ENCODE data around the gene MAS1.
"Not testable (repeated sequence)": the region's sequence is repeated elsewhere in the genome, so short reads cannot be mapped to it uniquely, and the experiment has no call there.

MAS1 gene

DNA sequence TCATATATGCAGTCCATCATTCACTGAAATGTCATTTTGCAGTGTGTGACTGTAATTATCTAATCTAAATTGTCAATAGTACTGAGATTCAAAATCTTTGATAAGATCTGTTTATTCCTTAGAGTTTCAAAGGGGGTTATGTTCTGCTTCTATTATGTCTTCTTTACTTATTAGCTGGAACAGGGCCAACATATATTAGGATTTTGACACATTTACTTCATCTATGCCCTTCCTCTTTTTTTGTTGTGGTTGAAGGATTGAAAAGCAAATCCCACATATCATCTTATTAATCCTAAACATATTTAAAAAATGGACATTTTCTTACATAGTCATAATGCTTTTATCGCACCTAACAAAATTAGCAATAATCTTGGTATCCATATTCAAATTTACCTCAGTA lies 30.3 kb upstream of the MAS1 start:
- 0 out of 2 replicates have a peak, but pooled peaks cover 2% of the 10 kb centered on the region for H4K20me1 ChIP-seq (ENCODE audit: insufficient read depth, low read length)
- no peak for DNase-seq
- H3K9me3 ChIP-seq (ENCODE audit: insufficient read depth, low read length, severe bottlenecking), result no peaks in the 10 kb centered on the region
- H2AFZ ChIP-seq (ENCODE audit: low read depth, low read length), result no peak overlapping the region
- no peaks in the 10 kb centered on the region for H3K27me3 ChIP-seq (ENCODE audit: insufficient read depth, low read length, poor library complexity)
- H3K36me3 ChIP-seq (ENCODE audit: insufficient read depth, low read length), result no peaks in the 10 kb centered on the region
- no peak overlapping the region for H3K4me3 ChIP-seq (ENCODE audit: low read depth in 1 of 2, low read length in 2 of 2)
- H3K4me2 ChIP-seq (ENCODE audit: insufficient read depth, low read length), result no peak overlapping the region
- peaks cover 25% of the 10 kb centered on the region for H3K4me1 ChIP-seq (ENCODE audit: insufficient read depth, low read length)
- no peak for ATAC-seq (ENCODE audit: insufficient read depth, low read depth)
- H3K79me2 ChIP-seq (ENCODE audit: insufficient read depth, low read length), result no peaks in the 10 kb centered on the region
- TF ChIP-seq, protein P1, sequence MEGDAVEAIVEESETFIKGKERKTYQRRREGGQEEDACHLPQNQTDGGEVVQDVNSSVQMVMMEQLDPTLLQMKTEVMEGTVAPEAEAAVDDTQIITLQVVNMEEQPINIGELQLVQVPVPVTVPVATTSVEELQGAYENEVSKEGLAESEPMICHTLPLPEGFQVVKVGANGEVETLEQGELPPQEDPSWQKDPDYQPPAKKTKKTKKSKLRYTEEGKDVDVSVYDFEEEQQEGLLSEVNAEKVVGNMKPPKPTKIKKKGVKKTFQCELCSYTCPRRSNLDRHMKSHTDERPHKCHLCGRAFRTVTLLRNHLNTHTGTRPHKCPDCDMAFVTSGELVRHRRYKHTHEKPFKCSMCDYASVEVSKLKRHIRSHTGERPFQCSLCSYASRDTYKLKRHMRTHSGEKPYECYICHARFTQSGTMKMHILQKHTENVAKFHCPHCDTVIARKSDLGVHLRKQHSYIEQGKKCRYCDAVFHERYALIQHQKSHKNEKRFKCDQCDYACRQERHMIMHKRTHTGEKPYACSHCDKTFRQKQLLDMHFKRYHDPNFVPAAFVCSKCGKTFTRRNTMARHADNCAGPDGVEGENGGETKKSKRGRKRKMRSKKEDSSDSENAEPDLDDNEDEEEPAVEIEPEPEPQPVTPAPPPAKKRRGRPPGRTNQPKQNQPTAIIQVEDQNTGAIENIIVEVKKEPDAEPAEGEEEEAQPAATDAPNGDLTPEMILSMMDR (IDR thresholded peaks at IDR 0.05; ENCODE audit: borderline replicate concordance, extremely low read depth, low read length, poor library complexity, severe bottlenecking), result no peak
- no peak for TF ChIP-seq EZH2 (IDR thresholded peaks at IDR 0.05; ENCODE audit: borderline replicate concordance, low read depth, low read length, severe bottlenecking)
- no peak overlapping the region for H3K9ac ChIP-seq (ENCODE audit: low read depth, low read length)
- no peak overlapping the region for H3K27ac ChIP-seq (ENCODE audit: low read length)

- Histone ChIP-seq H3K27ac (ENCODE audit: low read length) (peak overlapping the region; percentile 30; the same call in 1 of the 2 replicates), H3K9me3 (ENCODE audit: insufficient read depth, low read length, severe bottlenecking) (no peaks in the 10 kb centered on the region), H2AFZ (ENCODE audit: low read depth, low read length) (no peak overlapping the region), H3K79me2 (ENCODE audit: insufficient read depth, low read length) (no peaks in the 10 kb centered on the region), H3K4me2 (ENCODE audit: insufficient read depth, low read length) (peak overlapping the region; percentile 48), H3K9ac (ENCODE audit: low read depth, low read length) (peak overlapping the region; percentile 17; the same call in 1 of the 2 replicates), H3K4me3 (ENCODE audit: low read depth in 1 of 2, low read length in 2 of 2) (no peak overlapping the region), H3K4me1 (ENCODE audit: insufficient read depth, low read length) (peaks cover 25% of the 10 kb centered on the region), H3K36me3 (ENCODE audit: insufficient read depth, low read length) (no peaks in the 10 kb centered on the region), H3K27me3 (ENCODE audit: insufficient read depth, low read length, poor library complexity) (no peaks in the 10 kb centered on the region), H4K20me1 (ENCODE audit: insufficient read depth, low read length) (0 out of 2 replicates have a peak, but pooled peaks cover 2% of the 10 kb centered on the region)
- ATAC-seq (ENCODE audit: insufficient read depth, low read depth), result peak; percentile 89
- peak; percentile 58 for DNase-seq
- no peak for TF ChIP-seq EZH2 (IDR thresholded peaks at IDR 0.05; ENCODE audit: borderline replicate concordance, low read depth, low read length, severe bottlenecking)
- TF ChIP-seq, protein P1 (IDR thresholded peaks at IDR 0.05; ENCODE audit: borderline replicate concordance, extremely low read depth, low read length, poor library complexity, severe bottlenecking), result no peak
These were observed 28.7 kb upstream of the MAS1 start for GRCh38 chr6:159862103-159862502.

DNA sequence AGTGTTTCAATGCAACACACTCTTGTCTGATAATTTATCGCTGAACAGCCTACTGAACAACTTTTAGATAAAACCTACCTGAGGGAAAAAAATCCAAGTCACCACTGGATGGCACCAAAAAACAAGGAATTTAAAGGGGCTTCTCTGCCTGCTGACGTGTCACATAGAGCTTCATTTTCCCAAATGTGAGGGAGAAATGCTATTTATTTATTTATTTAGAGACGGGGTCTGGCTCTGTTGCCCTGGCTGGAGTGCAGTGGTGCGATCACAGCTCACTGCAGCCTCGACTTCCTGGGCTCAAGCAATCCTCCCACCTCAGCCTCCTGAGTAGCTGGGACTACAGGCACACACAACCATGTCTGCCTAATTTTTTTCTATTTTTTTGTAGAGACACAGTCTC lies 27.4 kb upstream of the MAS1 start:
- ATAC-seq (ENCODE audit: insufficient read depth, low read depth), result peak; percentile 47; the same call in 1 of the 3 replicates
- not testable (repeated sequence) for H3K79me2 ChIP-seq (ENCODE audit: insufficient read depth, low read length); H4K20me1 ChIP-seq (ENCODE audit: insufficient read depth, low read length); H2AFZ ChIP-seq (ENCODE audit: low read depth, low read length); H3K36me3 ChIP-seq (ENCODE audit: insufficient read depth, low read length); H3K4me3 ChIP-seq (ENCODE audit: low read depth in 1 of 2, low read length in 2 of 2); H3K9me3 ChIP-seq (ENCODE audit: insufficient read depth, low read length, severe bottlenecking); H3K9ac ChIP-seq (ENCODE audit: low read depth, low read length); H3K27ac ChIP-seq (ENCODE audit: low read length); H3K27me3 ChIP-seq (ENCODE audit: insufficient read depth, low read length, poor library complexity)
- DNase-seq, result peak; percentile 57
- TF ChIP-seq, protein P1 (IDR thresholded peaks at IDR 0.05; ENCODE audit: borderline replicate concordance, extremely low read depth, low read length, poor library complexity, severe bottlenecking), result peak; percentile 71
- peaks cover 25% of the 10 kb centered on the region for H3K4me1 ChIP-seq (ENCODE audit: insufficient read depth, low read length)
- peak overlapping the region; percentile 48; the same call in 1 of the 2 replicates for H3K4me2 ChIP-seq (ENCODE audit: insufficient read depth, low read length)
